ENCODE data around the gene ACAD11.

GRCh38 chr3:132517311-132517710 lies 142.3 kb downstream of the ACAD11 start:
- no peak for TF ChIP-seq CTCF (IDR thresholded peaks at IDR 0.05; ENCODE audit: poor library complexity)
- no peak for TF ChIP-seq EZH2 (IDR thresholded peaks at IDR 0.05; ENCODE audit: borderline replicate concordance)
- TF ChIP-seq EZH2phosphoT487 (IDR thresholded peaks at IDR 0.05; ENCODE audit: low read depth, severe bottlenecking, unreplicated experiment): no peak

All from hepatocyte (in vitro differentiated cells).